Heart left ventricle (tissue), 16 donors: ENCODE data around the gene DDIT4. TPM values are rescaled to one million over a fixed set of nuclear protein-coding genes. Genes with fewer than 3 reads are reported as not detected.

Source experiments
- ATAC-seq, 4 donors: fragments of 200-7000 bp; cut with Tn5 transposase; one replicate each; pipeline ENCODE4 v1.9.1; 2020 to 2022; ENCODE audit warnings: moderate library complexity in 4 of 4, mild to moderate bottlenecking in 3 of 4, moderate number of reproducible peaks in 1 of 4
- DNase-seq, 5 donors: peaks; one replicate each; pipeline ENCODE4 v3.0.0-alpha.2; 2020
- H3K27ac ChIP-seq, 12 donors: fragments of 200-600 bp; sonication (generic) in 4 of 12; one replicate each; pipeline versions ENCODE4 v1.5.0 to v1.8.0; 2016 to 2022; ENCODE audit warnings: mild to moderate bottlenecking in 2 of 12
- H3K27me3 ChIP-seq, 9 donors: fragments of 200-600 bp; sonication (generic) in 2 of 9; one replicate each; pipeline versions ENCODE4 v1.5.1 to v1.8.0; 2016 to 2022; ENCODE audit warnings: mild to moderate bottlenecking in 3 of 9
- H3K36me3 ChIP-seq, 9 donors: fragments of 200-600 bp; sonication (generic) in 2 of 9; one replicate each; pipeline versions ENCODE4 v1.5.0 to v1.8.0; 2018 to 2022; ENCODE audit warnings: mild to moderate bottlenecking in 2 of 9
- H3K4me1 ChIP-seq, 12 donors: fragments of 200-600 bp; sonication (generic) in 4 of 12; one replicate each; pipeline versions ENCODE4 v1.5.0 to v1.8.0; 2016 to 2022; ENCODE audit warnings: mild to moderate bottlenecking in 3 of 12
- H3K4me3 ChIP-seq, 12 donors: fragments of 200-600 bp; sonication (generic) in 4 of 12; one replicate each; pipeline versions ENCODE4 v1.5.0 to v1.8.0; 2017 to 2022; ENCODE audit warnings: mild to moderate bottlenecking in 9 of 12, moderate library complexity in 4 of 12
- H3K9me3 ChIP-seq, 12 donors: fragments of 200-600 bp; sonication (generic) in 4 of 12; one replicate each; pipeline versions ENCODE4 v1.5.0 to v1.8.0; 2016 to 2022; ENCODE audit warnings: mild to moderate bottlenecking in 1 of 12
- CTCF ChIP-seq, 12 donors: fragments of 200-600 bp; sonication (generic) in 4 of 12; IDR thresholded peaks; one replicate each; pipeline versions ENCODE4 v1.5.0 to v1.8.0; 2018 to 2022; ENCODE audit warnings: antibody characterized with exemption in 12 of 12, mild to moderate bottlenecking in 5 of 12
- POLR2A ChIP-seq, 2 donors: fragments of 450-650 bp; IDR thresholded peaks; one replicate each; pipeline ENCODE4 v1.6.1; 2017; ENCODE audit warnings: antibody characterized with exemption in 2 of 2, mild to moderate bottlenecking in 2 of 2, moderate library complexity in 2 of 2
- WGBS, 4 donors: extraction: QIAGEN DNeasy Blood & Tissue Kit in 2 of 4; methylation state at CpG; one replicate each; pipeline versions ENCODE4 v1.1.5 to v1.1.7; 2013 to 2018; 5-methylcytosine and 5-hydroxymethylcytosine counted together
- intact Hi-C, 10 donors: fragments of 100-400 bp; cut with DNase I; formaldehyde crosslinking; loops; one replicate each; pipeline versions ENCODE4 v1.11.1 to v1.14.2; 2022
- polyA plus RNA-seq, 2 donors: library from polyadenylated mRNA; stranded (reverse); fragments of 200-250 nt; gene quantifications; one replicate each; pipeline ENCODE4 v1.2.3, GENCODE V29; 2013
- total RNA-seq, 9 donors: library from RNA; depleted of rRNA in 2 of 9; stranded (reverse); fragments of >200 nt in 2 of 9; fragmentation: NEBNext Ultra II Directional in 3 of 9; extraction: Animal tissue kit (Norgen Biotek cat#: 25700) in 3 of 9; gene quantifications; one replicate each; pipeline versions ENCODE4 v1.1.0 to v1.2.4, GENCODE V29; 2016 to 2023
- donor health status: ischemic (EF 13 %, LVEDD 7.1; RV severe dilation, severe dysfunction).
- donor health status: healthy with polysubstance abuse.
- donor health status: DM: no; HTN: yes; CAD: no.
- donor health status: DM: no; HTN: no; CAD: no.
- donor health status: ischemic (EF 25% LVEDD 6.9; RV normal size, moderate dysfunction).
- donor health status: ischemic (EF 25% LVEDD 5.7; RV mildly dilated, moderate dysfunction).
- donor health status: healthy.
- donor health status: DM: yes; HTN: yes; CAD: no.
- donor health status: ischemic (EF 35%, LVEDD 5.7; RV mildly dilated, moderate dysfunction).
- donor health status: nonischemic (EF 11% LVEDD 7.7; RV severe dilation, severe dysfunction).
- donor health status: DM: yes; HTN: yes; CAD: no.
- donor health status: PGD.
- donor health status: ischemic (EF 29% LVEDD 5.4; RV normal size, mild dysfunction).
- donor health status: nonischemic (EF 23%, LVEDD 6.1; RV moderate dilation, normal function).

Gene DDIT4
- total and polyA plus RNA-seq, 11 donors = 14.6 to 112 (median 47.6) TPM

GRCh38 chr10:72234560-72235095 lies 39.1 kb upstream of the DDIT4 start:
- Histone ChIP-seq H3K36me3 (peaks cover 0 to 78% (median 59%) of the 10 kb centered on the region in 9 donors), H3K27ac (no peak overlapping the region), H3K4me3 (no peak overlapping the region), H3K9me3 (no peaks in the 10 kb centered on the region), H3K27me3 (no peaks in the 10 kb centered on the region), H3K4me1 (peaks cover 0 to 26% (median 3%) of the 10 kb centered on the region in 12 donors)
- DNase-seq = no peak
- ATAC-seq = no peak
- no peak for TF ChIP-seq CTCF (IDR thresholded peaks at IDR 0.05)
- TF ChIP-seq POLR2A (IDR thresholded peaks at IDR 0.05) = no peak
- intact Hi-C loops = loop anchor here in 1 of 10 donors (10.0 kb wide), 1 partner anchor 90 kb away; no protein-coding TSS in a partner anchor
- 75 to 89% (median 81%) methylated on average over 6 of the region's 6 CpGs for WGBS, 4 donors

GRCh38 chr10:72235544-72236279 lies 38.0 kb upstream of the DDIT4 start:
- ATAC-seq (peak; percentile 51 to 78 (median 69)), DNase-seq (no peak)
- peaks cover 0 to 67% (median 56%) of the 10 kb centered on the region in 9 donors for H3K36me3 ChIP-seq
- no peaks in the 10 kb centered on the region for H3K27me3 ChIP-seq
- TF ChIP-seq POLR2A (IDR thresholded peaks at IDR 0.05) (no peak), CTCF (IDR thresholded peaks at IDR 0.05) (no peak)
- no peak overlapping the region for H3K4me3 ChIP-seq
- no peaks in the 10 kb centered on the region for H3K9me3 ChIP-seq
- 74 to 83% (median 79%) methylated on average over 6 of the region's 6 CpGs for WGBS, 4 donors
- H3K4me1 ChIP-seq = peaks cover 0 to 15% (median 2%) of the 10 kb centered on the region in 12 donors
- H3K27ac ChIP-seq = peak overlapping the region in 7 of 12 donors; percentile 13 to 77 (median 38)
- intact Hi-C loops = loop anchor here in 1 of 10 donors (10.0 kb wide), 1 partner anchor 89 kb away; no protein-coding TSS in a partner anchor

GRCh38 chr10:72238392-72239175 lies 35.1 kb upstream of the DDIT4 start:
- Histone ChIP-seq H3K27me3 (no peaks in the 10 kb centered on the region), H3K4me3 (no peak overlapping the region), H3K4me1 (peaks cover 0 to 37% (median 19%) of the 10 kb centered on the region in 12 donors), H3K36me3 (peaks cover 0 to 38% (median 29%) of the 10 kb centered on the region in 9 donors), H3K27ac (no peak overlapping the region), H3K9me3 (no peaks in the 10 kb centered on the region)
- TF ChIP-seq POLR2A (IDR thresholded peaks at IDR 0.05) (no peak), CTCF (IDR thresholded peaks at IDR 0.05) (no peak)
- DNase-seq = no peak
- ATAC-seq = peak in 1 of 4 donors; percentile 19
- intact Hi-C loops = loop anchor here in 1 of 10 donors (10.0 kb wide), 1 partner anchor 86 kb away; no protein-coding TSS in a partner anchor
- 76 to 82% (median 79%) methylated on average over 12 to 13 of the region's 13 CpGs for WGBS, 4 donors
